ENCODE measurements around the gene RAPGEF5.

- TF ChIP-seq POLR2A (IDR thresholded peaks at IDR 0.05), result no peak
- TF ChIP-seq CTCF (IDR thresholded peaks at IDR 0.05), result no peak
Observed at GRCh38 chr7:22270371-22270770, 86.6 kb downstream of the RAPGEF5 start.
